Frontal cortex (tissue), 4 donors: ENCODE results near the gene ACY1. TPM values are rescaled to one million over a fixed set of nuclear protein-coding genes. Genes with fewer than 3 reads are reported as not detected.

ENCODE experiments used
- DNase-seq, 2 donors: peaks; one replicate each; pipeline ENCODE4 v3.0.0; 2012; ENCODE audit warnings: low spot score in 2 of 2
- FAIRE-seq: peaks from 2 replicates; lab custom pipeline; 2012; peaks lifted over from hg19 to GRCh38; lab: Jason Lieb, UNC
- total RNA-seq: library from RNA; depleted of rRNA; stranded (reverse); fragments of >200 nt; gene quantifications from one replicate; pipeline ENCODE4 v1.2.3, GENCODE V29; 2014
- donor health status: control.
- donor health status: control.
- donor health status: control.

The ACY1 gene
- total RNA-seq, 1 donor from 2014 or later, result 3.3 TPM

DNA sequence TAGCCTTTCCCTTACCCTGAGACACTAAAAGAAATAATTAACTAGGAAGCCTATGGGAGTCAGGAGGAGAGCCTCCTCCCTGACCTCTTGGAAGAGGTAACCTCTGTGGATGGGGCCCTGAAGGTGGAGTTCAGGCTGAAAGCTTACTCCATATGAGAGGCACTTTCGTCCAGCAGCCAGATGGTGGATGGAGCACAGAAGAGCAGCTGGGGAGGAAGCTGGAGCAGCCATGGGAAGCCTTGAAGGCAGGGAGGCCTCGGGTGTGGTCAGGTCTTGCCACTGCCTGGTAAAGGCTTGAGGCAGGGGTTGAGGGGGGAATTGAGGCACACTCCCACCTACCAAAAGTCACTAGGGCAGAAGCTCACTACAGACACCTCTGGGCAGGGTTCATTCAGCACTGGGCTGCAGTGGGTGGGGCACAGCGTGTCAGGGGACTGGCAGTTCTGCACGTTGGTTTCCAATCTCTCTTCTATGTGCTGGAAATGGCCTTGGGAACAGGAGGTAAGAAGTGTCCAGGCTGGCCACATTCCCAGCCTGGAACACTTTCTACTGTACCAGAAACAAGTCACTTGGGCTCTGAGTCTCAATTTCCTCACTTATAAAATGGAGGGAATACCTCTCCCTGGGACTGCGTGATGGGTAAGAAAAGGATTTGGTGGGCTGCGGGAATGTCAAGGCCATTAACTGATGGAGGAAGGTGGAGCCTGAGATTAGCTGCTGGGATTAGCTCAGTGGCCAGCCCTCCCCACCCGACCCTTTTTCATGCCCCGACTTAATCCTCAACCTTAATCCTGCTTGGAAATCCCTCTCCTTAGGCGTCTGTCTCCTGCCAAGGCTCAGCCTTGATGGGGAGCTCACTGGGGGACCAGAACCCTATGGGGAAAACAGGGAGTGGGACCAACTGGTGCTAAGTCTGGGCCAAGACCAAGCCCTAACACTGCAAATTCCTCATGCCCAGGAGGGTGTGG is 21.4 kb upstream of the ACY1 start:
- DNase-seq (no peak), FAIRE-seq (no peak)

- DNase-seq (no peak), FAIRE-seq (no peak)
These were observed 20.3 kb upstream of the ACY1 start for GRCh38 chr3:51962854-51963530.

- FAIRE-seq, result no peak
- DNase-seq, result no peak
These were observed 19.3 kb upstream of the ACY1 start for GRCh38 chr3:51963951-51964451.

DNA sequence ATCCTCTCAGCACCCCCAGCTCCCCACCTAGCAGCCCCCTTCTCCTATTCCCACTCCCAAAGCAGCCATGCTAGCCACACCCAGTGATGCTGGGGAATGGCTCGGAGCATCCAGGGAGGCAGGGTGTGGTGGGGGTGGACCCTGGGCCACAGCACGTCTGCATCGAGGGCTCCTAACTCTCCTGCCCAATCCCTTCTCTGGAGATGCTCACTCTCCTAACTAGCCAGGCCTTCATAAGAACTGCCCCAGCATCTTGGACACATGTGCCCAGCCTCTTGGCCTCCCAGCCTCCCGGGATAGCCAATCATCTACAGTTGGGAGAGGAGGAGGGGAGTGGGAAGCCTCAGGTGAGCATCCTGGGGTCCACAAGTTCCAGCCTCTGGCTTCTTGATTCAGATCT is 18.8 kb upstream of the ACY1 start:
- no peak for DNase-seq
- no peak for FAIRE-seq

- DNase-seq (peak in 1 of 2 donors; percentile 73), FAIRE-seq (no peak)
These were observed 17.3 kb upstream of the ACY1 start for GRCh38 chr3:51966016-51966415.

GRCh38 chr3:51966486-51966885 is 16.8 kb upstream of the ACY1 start:
- DNase-seq, result no peak
- no peak for FAIRE-seq

- FAIRE-seq, result no peak
- no peak for DNase-seq
These were observed 16.4 kb upstream of the ACY1 start for GRCh38 chr3:51966922-51967383.

GRCh38 chr3:51967384-51968169 is 15.8 kb upstream of the ACY1 start, which contains the start of gene PCBP4:
PCBP4 (minus strand) TSS chr3:51967454; CDS start chr3:51961240, 6,214 bp downstream.
- FAIRE-seq (no peak), DNase-seq (peak; percentile 81 to 90)

- DNase-seq (no peak), FAIRE-seq (no peak)
These were observed 15.1 kb upstream of the ACY1 start for GRCh38 chr3:51968170-51968775.

DNA sequence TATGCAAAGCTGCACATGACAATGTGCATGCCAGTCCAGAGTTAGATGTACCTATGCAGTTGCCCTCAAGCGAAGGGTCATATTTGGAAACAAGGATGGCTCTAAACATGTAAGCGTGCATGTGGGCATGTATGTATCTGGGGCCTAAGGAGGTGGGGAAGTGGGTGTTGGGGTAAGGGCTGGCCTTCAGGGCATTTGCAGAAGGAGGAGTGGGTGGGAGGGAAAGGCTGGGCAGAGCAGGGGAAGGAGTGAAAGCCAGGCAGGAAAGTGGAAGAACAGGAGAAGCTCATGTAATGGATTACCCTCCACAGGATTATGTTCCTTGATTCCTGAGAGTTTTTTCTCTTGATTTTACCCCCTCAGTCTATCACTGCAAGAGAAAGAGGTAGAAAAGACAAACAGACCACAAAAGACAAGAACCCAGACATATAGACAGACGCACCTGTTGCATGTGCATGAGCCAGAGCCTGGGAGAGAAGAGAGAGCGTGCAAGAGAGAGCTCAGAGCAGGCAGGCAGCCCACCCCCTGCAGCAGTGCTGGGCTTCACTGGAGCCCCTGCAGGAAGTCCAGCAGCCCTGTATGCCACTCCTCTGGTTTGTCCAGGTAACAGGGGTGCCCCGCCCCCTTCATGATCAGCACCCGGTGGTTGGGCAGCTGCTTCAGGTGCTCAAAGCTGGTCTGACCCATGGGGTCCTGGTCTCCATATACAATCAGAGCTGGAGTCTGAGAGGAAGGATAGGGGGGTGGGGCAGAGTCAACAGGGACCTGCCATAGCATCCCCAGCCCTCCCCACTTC is 14.3 kb upstream of the ACY1 start:
- no peak for FAIRE-seq
- DNase-seq, result no peak

GRCh38 chr3:51969841-51970240 is 13.5 kb upstream of the ACY1 start:
- FAIRE-seq, result no peak
- DNase-seq, result no peak

DNA sequence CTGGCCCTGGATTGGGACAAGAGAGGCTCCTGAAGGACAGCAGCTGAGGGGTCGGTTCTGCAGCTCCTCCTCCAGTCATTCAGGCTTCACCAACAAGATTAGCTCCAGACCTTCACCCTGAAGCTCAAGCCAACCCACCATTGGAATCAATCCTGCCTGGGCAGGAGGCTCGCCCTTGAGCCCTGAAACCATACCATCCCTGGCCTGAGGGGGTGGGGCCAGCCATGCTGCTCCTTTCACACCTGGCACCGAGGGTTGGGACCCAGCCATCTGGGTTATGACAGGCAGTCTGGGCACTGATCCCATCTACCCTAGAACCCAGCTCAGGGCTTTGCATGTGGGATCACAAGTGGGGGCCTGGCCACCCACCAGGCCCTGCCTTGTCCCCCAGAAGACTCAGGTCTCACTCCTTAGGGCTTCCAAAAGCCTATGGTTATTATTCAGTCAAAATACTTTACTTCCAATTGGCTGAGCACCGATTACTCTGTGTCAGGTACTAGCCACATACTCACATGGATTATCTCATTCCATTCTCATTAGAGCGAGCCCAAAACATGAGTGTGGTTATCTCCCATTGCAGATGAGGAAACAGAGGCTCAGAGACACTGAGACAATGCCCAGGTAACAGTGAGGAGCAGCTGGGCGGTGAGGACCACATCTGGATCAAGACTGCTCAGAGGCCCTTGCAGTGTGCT is 12.6 kb upstream of the ACY1 start:
- no peak for DNase-seq
- no peak for FAIRE-seq

- no peak for DNase-seq
- no peak for FAIRE-seq
These were observed 12.0 kb upstream of the ACY1 start for GRCh38 chr3:51971350-51971749.

- FAIRE-seq (no peak), DNase-seq (no peak)
These were observed 8.9 kb upstream of the ACY1 start for GRCh38 chr3:51974277-51974962.

DNA sequence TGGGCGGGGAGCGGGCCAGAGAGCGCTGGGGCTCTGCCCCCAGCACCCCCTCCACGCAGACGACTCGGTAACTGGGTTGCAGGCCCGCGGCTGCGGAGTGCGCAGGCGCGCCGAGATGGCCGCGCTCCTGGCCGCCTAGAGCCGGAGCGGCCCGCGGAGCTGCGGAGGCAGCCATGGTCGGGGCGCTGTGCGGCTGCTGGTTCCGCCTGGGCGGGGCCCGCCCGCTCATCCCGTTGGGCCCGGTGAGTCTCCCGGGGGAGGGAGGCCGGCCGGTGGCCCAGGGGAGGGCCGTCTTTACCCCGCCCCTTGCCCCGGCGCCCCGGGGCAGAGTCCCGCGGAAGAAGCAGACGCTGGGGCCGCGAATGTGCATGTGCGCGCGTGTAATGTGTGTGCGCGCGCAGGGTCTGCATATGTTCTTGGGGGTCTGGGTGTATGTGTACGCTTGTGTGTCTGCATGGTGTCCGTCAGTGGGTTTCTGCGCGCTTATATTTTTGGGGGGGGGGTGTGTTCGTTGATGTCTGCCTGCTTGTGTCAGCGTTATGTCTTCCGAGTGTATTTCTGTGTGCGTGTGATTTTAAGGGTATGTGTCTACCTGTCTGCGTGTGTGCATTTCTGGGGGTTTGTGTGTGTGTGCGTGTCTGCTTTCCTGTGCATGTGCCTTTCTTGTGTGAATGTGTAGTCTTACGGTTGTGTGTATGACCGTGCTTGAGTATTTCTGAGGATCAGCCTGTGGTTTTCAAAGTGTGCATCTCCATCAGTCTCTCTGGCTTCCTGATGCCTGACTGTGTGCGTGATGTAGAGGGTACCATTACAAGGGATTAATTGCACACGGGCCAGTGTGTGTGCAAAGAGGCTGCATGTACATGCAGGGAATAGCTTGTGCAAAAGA is 8.1 kb upstream of the ACY1 start, which contains the start of gene ABHD14A:
TSS of gene ABHD14A (plus strand) at position 102 of the 889 bp plus-strand sequence. CDS start at position 174, 72 bp downstream.
- FAIRE-seq (no peak), DNase-seq (peak; percentile 83 to 87)

DNA sequence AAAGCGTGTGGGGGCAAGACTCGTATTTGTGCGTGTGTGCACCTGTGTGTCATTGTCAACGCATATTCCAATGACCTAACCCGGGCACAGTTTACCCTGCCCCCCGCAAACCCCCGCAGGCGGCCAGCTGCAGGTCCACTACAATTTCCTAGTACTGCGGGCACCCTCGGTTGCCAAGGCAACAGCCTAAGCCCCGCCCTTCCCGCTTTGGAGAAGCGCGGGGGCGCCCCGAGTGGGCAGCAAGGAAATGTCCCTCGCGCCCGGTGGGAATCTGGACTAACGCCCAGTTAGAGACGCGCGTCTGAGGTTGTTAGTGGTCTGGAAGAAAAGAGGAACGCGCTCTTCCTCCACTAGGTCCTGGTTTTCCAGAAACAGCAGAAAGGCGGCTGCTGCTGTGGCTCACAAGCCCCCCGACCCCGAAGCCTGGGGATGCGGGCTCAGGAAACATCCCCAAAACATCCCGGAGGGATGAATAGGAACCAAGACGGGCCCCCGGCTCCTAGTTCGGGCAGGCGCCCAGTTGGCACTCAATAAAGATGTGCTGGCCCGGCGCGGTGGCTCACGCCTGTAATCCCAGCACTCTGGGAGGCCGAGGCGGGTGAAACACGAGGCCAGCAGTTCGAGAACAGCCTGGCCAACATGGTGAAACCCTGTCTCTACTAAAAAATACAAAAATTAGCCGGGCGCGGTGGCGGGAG is 7.3 kb upstream of the ACY1 start:
- peak; percentile 85 to 91 for DNase-seq
- no peak for FAIRE-seq
